ENCODE results near the gene SSTR3.

- no peak for TF ChIP-seq REST (IDR thresholded peaks at IDR 0.05; ENCODE audit: insufficient replicate concordance, low read depth)
- TF ChIP-seq CTCF (IDR thresholded peaks at IDR 0.05; ENCODE audit: insufficient read depth, low read length): no peak
- no peak for TF ChIP-seq GABPA (IDR thresholded peaks at IDR 0.05; ENCODE audit: low read depth)
- no peak for TF ChIP-seq POLR2AphosphoS5 (IDR thresholded peaks at IDR 0.05; ENCODE audit: low read depth)
- no peak for TF ChIP-seq SPI1 (IDR thresholded peaks at IDR 0.05; ENCODE audit: borderline replicate concordance, low read depth)
Measured at GRCh38 chr22:37165066-37165465, 47.2 kb downstream of the SSTR3 start.

Measured in HL-60 (cell line).